H1 (cell line): ENCODE data around the gene ARMH4.

ENCODE experiments used
- CEBPB ChIP-seq: IDR thresholded peaks from 2 replicates; pipeline ENCODE4 v1.6.1; 2012; ENCODE audit warnings: low read depth, low read length
- CTCF ChIP-seq, 3 experiments: IDR thresholded peaks; 1 replicate in 2 of 3; 2 replicates in 1 of 3; pipeline versions ENCODE4 v1.5.1 to v1.6.1; 2011; ENCODE audit warnings: low read length in 3 of 3, mild to moderate bottlenecking in 3 of 3, inconsistent platforms in 2 of 3, low read depth in 1 of 3, moderate library complexity in 1 of 3; ENCODE audit not compliant: insufficient read depth in 1 of 3; ENCODE audit errors: control extremely low read depth in 1 of 3
- EGR1 ChIP-seq: IDR thresholded peaks from 2 replicates; pipeline ENCODE4 v1.6.1; 2011; ENCODE audit warnings: low read depth, low read length, borderline replicate concordance
- EZH2 ChIP-seq: fragments of 200-600 bp; sonication (generic); IDR thresholded peaks from 2 replicates; pipeline ENCODE4 v1.7.1; 2012; ENCODE audit warnings: low read depth, mild to moderate bottlenecking, moderate library complexity, low read length, inconsistent platforms; ENCODE audit not compliant: severe bottlenecking
- POLR2A ChIP-seq, 2 experiments: IDR thresholded peaks; 1 replicate in 1 of 2; 2 replicates in 1 of 2; pipeline ENCODE4 v1.6.1; 2011; ENCODE audit warnings: low read depth in 2 of 2, low read length in 2 of 2, mild to moderate bottlenecking in 2 of 2; ENCODE audit errors: control extremely low read depth in 1 of 2
- POLR2AphosphoS5 ChIP-seq: IDR thresholded peaks from 2 replicates; pipeline ENCODE4 v1.6.1; 2011; ENCODE audit warnings: low read depth, low read length
- RXRA ChIP-seq: IDR thresholded peaks from 2 replicates; pipeline ENCODE4 v1.6.1; 2011; ENCODE audit warnings: low read depth, mild to moderate bottlenecking, low read length, moderate library complexity; ENCODE audit not compliant: insufficient read depth
- SUZ12 ChIP-seq: fragments of 200-600 bp; sonication (generic); IDR thresholded peaks from 2 replicates; pipeline ENCODE4 v1.6.1; 2012; ENCODE audit warnings: mild to moderate bottlenecking, inconsistent platforms, low read length, moderate library complexity, mixed read lengths
- ZNF274 ChIP-seq: IDR thresholded peaks from 2 replicates; pipeline ENCODE4 v1.7.0; 2012; ENCODE audit warnings: low read length, borderline replicate concordance; ENCODE audit errors: extremely low read depth

GRCh38 chr14:58198086-58198485 lies 46.1 kb upstream of the ARMH4 start:
- TF ChIP-seq POLR2A (IDR thresholded peaks at IDR 0.05; ENCODE audit: control extremely low read depth in 1 of 2, low read depth in 2 of 2, low read length in 2 of 2) = no peak
- TF ChIP-seq CTCF (IDR thresholded peaks at IDR 0.05; ENCODE audit: control extremely low read depth in 1 of 3, insufficient read depth in 1 of 3, low read depth in 1 of 3, low read length in 3 of 3) = no peak
- TF ChIP-seq POLR2AphosphoS5 = no peak
- no peak for TF ChIP-seq RXRA
- no peak for TF ChIP-seq EZH2
- TF ChIP-seq ZNF274 = no peak
- no peak for TF ChIP-seq CEBPB
- no peak for TF ChIP-seq EGR1
- no peak for TF ChIP-seq SUZ12
